CD4-positive, alpha-beta T cell treated with Interleukin-17A for 1 hour (primary cell): ENCODE measurements around the gene SMIM22.

Source experiments
- DNase-seq: peaks from one replicate; pipeline ENCODE4 v3.0.0-alpha.2; 2020

The SMIM22 gene

GRCh38 chr16:4797805-4798252 lies 2.7 kb downstream of the SMIM22 start:
- no peak for DNase-seq

DNA sequence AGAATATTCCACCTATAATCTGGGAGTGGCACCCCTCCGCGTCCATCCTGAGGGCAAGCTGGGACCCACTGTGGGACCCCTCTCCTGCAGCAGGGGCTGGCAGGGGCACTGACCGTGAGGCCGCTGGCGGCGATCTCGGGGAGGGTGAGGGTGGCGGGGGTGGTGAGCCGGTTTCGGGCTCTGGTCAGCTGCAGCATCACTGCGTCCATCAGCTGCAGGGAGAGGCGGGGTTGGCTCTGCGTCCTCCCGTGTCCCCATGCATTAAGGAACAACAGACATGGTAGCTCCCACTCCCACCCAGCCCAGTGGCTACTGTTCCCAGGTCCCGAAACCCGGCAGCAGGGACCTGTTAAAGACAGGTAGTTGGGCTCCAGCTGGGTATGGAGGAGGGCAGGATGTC lies 3.3 kb downstream of the SMIM22 start:
- DNase-seq: no peak

GRCh38 chr16:4799171-4799855 lies 4.1 kb downstream of the SMIM22 start:
- DNase-seq: no peak

DNA sequence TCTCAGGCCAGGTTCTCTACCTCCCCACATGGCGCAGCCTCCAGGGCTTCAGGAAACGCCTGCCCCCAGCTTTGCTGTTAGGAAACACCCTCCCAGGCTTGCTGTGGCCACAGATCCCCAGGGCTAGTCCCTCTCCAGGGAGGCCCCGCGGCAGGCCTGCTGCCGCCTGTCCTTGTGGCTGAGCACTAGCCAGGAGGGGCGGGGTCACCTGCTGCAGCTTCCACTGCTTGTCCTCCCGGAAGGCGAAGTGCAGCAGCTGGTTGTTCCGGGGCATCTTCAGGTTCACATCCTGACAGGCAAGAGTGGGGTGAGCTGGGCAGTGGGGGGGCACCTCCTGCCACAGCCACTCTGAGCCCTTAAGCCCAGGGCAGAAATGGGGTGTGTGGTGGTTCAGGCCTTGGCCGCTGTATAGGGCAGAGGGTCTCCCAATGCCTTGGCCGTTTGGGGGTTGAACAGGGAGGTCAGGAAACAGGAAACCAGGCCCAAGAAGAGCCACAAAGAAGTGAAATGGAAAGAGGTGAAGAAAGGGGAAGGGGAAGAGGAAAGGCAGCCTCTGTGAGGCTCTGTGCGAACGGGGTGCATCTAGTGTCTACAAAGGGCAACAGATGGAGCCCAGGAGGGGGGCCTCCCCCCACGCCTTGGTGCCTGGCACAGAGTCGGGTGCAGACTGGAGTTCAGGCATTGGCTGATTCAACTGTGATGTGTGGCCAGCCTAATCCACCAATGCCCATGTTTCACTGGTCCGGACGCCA lies 5.3 kb downstream of the SMIM22 start:
- DNase-seq: no peak

GRCh38 chr16:4801051-4801961 lies 6.1 kb downstream of the SMIM22 start:
- DNase-seq: no peak

DNA sequence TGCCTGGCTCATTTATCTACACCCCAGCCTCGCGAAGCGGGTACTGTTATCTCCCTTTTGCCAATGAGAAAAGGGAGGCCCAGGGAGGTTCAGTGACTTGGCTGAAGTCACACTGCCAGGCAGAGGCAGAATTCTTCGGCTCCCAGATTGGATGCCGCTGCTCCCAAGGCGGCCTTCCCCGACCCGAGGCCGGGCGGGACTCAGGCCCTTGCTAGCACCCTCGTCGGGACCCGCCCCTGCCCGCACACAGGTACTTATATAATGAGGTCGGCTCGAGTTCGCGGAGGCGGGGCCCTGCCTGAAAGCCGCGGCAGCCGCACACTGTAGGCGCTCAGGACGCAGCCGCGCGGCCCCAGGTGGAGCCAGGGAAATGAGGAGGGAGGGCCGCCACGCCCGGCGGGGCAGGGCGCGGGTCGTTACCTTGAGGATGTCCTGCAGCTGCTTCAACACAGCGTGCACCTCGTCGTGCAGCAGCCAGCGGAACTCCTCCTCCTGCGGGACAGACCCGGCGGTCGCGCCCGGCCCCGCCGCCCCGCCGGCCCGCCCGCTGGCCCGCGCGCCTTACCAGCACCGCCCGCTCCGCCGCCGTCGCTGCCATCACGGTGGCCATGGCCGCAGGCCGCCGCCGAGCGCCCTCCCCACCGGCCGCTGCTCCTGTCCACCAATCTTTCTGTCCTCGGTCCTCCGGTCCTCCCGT lies 6.9 kb downstream of the SMIM22 start, which contains the start of gene ROGDI:
TSS of gene ROGDI (minus strand) at position 672 of the 697 bp plus-strand sequence. CDS start at position 610, 62 bp downstream.
- DNase-seq: peak; percentile 90

GRCh38 chr16:4802659-4803287 lies 7.6 kb downstream of the SMIM22 start:
- peak; percentile 88 for DNase-seq

DNA sequence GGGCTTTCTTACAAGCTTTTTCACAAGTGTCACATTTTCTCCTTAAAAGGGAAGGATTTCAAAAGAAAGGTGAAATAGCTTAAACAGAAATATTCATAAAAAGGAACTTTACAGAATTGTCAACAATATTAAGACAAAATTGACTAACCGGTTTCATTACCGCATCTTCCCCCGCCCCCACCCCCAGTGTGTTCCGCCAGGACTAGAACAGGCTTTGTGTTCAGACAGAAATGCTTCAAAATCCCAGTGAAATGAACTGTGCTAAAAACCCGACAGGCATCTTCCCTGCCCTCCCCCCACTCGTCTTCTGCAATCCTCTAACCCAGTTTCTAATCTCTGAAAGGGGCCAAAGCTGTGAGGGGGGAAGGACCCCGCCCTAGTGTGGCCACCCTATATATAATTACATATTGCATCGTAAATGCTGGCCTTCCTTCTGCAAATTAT lies 8.3 kb downstream of the SMIM22 start:
- DNase-seq: no peak

DNA sequence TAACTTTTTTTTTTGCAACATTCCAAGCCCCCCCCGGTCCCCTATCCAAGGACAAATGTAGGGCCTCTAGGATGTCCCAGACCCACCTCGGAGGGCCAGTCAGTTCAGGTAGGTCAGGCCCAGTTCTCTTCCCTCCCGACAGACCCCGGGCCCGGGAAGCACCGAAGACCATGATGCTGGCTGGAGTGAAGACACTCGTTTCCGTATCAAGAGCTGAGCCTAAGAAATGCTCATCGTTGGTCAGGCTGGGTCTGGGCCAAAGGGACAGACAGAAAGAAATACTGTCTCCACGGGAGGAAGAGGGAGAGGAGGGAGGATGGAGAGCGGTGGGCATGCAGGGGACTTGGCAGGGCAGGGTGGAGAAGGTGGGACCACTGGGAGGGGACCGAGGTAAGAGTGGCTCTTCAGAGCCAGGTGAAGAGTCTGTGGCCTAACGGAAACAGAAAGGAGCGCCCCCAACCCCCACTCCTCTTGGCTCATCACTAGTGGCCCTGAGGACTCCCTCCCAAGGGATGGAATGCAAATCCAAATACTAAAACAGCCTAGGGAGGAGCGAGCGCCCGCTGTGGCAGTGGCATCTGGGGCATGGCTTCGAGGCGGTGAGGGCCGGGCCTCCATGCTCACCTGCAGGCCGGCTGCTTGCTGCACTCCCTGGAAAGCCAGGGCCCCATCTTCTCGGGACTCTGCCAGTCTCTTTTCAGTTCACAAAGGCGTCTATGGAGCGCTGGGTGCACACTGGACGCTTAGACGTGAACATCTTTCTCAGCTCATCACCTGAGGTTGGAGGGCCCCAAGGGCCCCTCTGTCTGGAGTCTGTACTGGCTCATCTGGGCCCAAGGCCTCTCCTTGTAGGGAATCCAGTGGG lies 9.0 kb downstream of the SMIM22 start:
- DNase-seq: no peak

DNA sequence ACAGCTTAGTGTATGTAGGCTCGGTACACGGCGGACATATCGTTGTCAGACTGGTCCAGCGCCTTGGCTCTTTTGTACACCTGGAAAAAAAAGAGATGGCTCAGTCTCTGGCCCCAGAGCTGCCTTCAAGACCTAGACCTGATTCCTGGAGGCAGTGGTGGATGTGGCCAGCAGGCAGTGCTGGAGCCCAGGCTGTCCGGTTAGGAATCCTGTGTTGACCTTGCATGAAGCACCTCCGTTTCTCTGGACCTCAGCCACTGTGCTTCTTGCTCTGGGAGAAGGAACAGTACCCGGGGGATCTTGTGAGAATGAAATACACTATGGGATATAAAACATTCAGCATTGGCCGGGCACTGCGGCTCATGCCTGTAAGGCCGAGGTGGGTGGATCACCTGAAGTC lies 10.1 kb downstream of the SMIM22 start:
- no peak for DNase-seq

DNA sequence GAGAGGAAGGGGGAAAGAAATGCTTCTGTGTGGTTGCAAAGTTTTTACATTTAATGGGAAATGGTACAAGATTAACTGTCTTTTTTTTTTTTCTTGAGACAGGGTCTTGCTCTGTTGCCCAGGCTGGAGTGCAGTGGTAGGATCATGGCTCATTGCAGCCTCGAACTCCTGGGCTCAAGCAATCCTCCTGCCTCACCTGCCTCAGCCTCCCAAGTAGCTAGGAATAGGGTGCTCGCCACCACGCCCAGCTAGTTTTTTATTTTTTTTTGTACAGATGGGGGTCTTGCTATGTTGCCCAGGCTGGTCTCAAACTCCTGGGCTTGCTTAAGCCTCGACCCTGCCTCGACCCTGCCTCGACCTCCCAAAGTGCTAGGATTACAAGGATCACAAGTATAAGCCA lies 11.1 kb downstream of the SMIM22 start:
- DNase-seq: no peak

DNA sequence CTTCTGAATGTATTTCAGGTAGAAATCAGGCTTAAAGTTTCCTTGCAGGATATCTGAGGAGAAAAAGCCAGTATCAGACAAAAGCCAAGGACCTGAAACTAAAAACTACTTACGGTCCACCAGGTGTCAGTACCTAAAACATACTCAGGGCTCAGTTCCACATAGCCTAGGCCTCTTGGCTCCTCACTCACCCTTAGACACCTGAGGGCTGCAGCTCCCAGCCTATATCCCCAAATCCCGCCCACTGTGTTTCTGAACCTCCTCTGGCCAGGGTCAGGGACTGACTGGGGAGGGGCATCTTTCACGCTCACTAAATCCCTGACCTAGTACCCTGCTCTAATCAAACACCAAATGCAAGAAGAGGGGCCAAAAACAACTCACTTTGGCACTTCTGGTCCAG lies 16.1 kb downstream of the SMIM22 start:
- DNase-seq: no peak

- DNase-seq: no peak
Measured at GRCh38 chr16:4811773-4812172, 16.6 kb downstream of the SMIM22 start.

- DNase-seq: no peak
Measured at GRCh38 chr16:4813251-4814003, 18.3 kb downstream of the SMIM22 start.

DNA sequence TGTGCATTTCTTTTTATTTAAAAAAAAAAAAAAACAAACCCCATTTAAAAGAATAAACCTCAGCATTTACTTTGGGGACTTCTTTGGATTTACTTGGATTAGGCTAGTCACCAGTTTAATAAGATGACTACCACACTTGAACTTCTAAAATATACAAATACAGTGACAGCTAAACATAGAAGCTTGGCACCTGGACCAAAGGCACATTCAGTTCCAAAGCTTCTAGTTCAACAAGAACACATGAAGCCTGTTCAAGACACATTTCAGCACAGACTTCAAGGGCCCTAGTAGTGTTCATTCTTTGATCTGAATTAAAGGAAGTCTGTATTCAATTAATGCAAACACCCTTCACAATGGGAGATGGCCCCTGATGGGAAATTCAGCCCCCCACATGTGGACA lies 18.9 kb downstream of the SMIM22 start:
- no peak for DNase-seq

DNA sequence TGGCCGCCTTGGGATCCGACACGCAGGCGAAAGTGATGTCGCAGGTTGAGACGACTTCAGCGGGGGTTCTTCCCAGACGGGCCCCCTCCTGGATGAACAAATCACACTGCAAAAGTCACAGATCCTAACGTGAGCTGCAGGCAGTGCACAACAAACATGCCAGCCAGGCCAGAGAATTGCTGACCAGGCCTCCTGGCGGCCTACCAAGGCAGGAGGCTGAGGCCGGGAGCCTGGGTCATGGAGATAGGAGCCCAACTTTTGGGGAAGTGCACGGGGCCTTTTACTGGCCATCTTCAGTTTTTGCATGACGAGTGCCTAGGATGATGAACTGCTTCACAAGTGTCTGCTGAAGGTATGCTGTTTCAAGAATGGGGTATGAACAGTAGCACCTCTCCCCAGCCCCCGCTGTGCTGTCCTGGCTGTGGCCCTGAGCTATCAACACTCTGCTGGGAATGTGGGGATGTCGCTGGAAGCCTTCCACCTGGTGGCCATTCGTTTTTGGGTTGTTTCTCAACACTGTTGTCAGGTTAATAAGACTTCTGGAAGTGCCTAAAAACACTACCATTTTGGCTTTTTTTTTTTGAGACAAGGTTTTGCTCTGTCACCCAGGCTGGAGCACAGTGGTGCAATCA lies 19.5 kb downstream of the SMIM22 start:
- DNase-seq: no peak

GRCh38 chr16:4820652-4821051 lies 25.5 kb downstream of the SMIM22 start:
- no peak for DNase-seq

DNA sequence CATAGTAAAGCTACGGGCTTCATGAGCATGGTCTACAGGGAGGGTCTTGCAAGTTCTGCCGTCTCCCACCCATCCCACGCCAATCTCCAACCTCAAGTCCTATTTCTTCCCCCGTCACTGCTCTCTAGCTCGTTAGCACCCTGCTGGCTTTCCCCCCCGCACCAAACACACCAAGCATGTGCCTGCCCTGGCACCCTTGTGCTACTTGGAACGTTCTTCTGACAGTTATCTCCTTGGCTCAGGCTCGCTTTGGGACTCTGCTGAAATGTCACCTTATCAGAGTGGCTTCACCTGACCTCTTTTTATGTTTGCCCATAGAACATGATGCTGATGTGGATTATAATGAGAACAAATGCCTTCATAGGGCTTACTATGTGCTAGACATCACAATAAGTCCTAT lies 30.0 kb downstream of the SMIM22 start:
- no peak for DNase-seq

DNA sequence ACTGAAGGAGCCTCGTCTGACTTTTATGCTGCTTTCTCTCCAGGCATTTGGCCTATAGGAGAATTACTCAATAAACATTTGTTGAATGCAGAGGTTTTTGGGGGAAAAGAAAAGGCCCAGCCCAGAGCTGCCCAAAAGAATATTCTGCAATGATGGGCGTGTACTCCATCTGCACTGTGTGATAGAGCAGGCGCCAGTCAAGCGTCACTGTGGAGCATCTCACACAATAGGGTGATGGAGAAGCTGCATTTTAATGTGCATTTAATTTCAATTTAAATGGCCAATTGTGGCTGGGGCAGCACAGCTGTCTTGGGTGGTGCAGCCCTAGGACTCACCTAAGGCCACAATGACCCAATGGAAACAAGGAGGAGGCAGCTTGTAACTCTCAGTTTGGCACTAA lies 31.4 kb downstream of the SMIM22 start:
- DNase-seq: no peak

DNA sequence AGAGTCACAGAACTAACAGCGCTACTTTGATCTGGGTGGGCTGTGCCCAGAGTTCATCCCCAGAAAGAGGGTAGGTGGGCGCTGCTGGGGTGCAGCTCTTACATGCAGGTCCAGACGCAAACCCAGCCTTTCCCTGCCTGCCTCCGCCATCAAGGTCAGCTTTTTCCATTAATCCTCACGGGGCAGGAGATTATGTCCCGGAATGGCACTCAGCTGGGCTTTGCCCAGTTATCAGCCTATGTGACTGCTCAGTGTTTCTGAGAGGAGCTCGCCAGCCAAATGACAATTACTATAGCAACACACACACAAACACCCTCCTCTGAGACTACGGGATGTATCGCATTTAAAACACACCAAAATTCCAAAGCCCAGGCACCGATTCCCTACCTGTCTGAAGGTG lies 31.8 kb downstream of the SMIM22 start:
- no peak for DNase-seq
